Progenitor cell of endocrine pancreas (in vitro differentiated cells): Measurements from ENCODE around the gene C5AR1. TPM values are rescaled to one million over a fixed set of nuclear protein-coding genes. Genes with fewer than 3 reads are reported as not detected.
A peak's percentile ranks its signal among the peaks of the same experiment; 100 is the strongest.

Source experiments
- DNase-seq: peaks from one replicate; pipeline ENCODE4 v3.0.0; 2021; ENCODE audit warnings: low spot score; ENCODE audit not compliant: unreplicated experiment
- H3K27ac Mint-ChIP-seq: 2 replicates; pipeline ENCODE4 v1.8.0; 2021; ENCODE audit warnings: mild to moderate bottlenecking, moderate library complexity, mixed read lengths
- H3K27me3 Mint-ChIP-seq: 2 replicates; pipeline ENCODE4 v1.8.0; 2021; ENCODE audit warnings: mixed read lengths
- H3K36me3 Mint-ChIP-seq: 2 replicates; pipeline ENCODE4 v1.8.0; 2022; ENCODE audit warnings: mixed read lengths; ENCODE audit not compliant: insufficient read depth
- H3K4me1 Mint-ChIP-seq: 2 replicates; pipeline ENCODE4 v1.8.0; 2021; ENCODE audit warnings: low read depth, mixed read lengths
- H3K4me3 Mint-ChIP-seq: 2 replicates; pipeline ENCODE4 v1.8.0; 2021; ENCODE audit warnings: low read depth, mild to moderate bottlenecking, moderate library complexity, mixed read lengths
- H3K9me3 Mint-ChIP-seq: 2 replicates; pipeline ENCODE4 v1.8.0; 2021; ENCODE audit warnings: low read depth, mixed read lengths
- CTCF ChIP-seq: fragments of 200-600 bp; sonication (generic); IDR thresholded peaks from one replicate; pipeline ENCODE4 v1.5.0; 2021; ENCODE audit warnings: antibody characterized with exemption, mild to moderate bottlenecking; ENCODE audit not compliant: unreplicated experiment
- total RNA-seq: library from RNA; stranded (reverse); gene quantifications from 2 replicates; pipeline ENCODE4 v1.2.1, GENCODE V29; 2021

The C5AR1 gene
- total RNA-seq, 1 donor from 2014 or later = 2.4 TPM

- no peaks in the 10 kb centered on the region for H3K9me3 Mint-ChIP-seq
- H3K4me3 Mint-ChIP-seq = peak overlapping the region; percentile 50
- H3K27ac Mint-ChIP-seq = no peak overlapping the region
- no peak for TF ChIP-seq CTCF
- no peaks in the 10 kb centered on the region for H3K27me3 Mint-ChIP-seq
- peaks cover 18% of the 10 kb centered on the region for H3K4me1 Mint-ChIP-seq
- DNase-seq = no peak
- H3K36me3 Mint-ChIP-seq = peaks cover 23% of the 10 kb centered on the region
Observed at GRCh38 chr19:47351548-47351947, 41.9 kb downstream of the C5AR1 start.

DNA sequence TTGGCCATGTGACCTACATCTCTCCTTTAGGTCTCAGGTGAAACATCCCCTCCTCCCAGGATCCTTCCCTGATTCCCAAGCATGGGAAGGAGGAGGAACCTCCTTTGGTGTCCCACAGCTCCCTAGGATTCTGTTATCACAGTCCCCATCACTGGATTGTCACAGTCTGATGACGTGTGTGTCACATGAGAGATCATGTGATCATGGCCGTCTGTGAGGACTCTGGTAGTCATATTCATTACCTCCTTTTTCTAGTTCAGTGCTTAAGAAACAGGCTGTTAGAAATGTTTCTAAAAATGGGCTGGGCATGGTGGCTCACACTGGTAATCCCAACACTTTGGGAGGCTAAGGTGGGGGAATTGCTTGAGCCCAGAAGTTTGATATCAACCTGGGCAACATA is 42.4 kb downstream of the C5AR1 start:
- Mint-ChIP-seq H3K4me3 (no peak overlapping the region), H3K4me1 (peaks cover 18% of the 10 kb centered on the region), H3K9me3 (no peaks in the 10 kb centered on the region), H3K27ac (no peak overlapping the region), H3K36me3 (peaks cover 23% of the 10 kb centered on the region), H3K27me3 (no peaks in the 10 kb centered on the region)
- DNase-seq = no peak
- no peak for TF ChIP-seq CTCF

GRCh38 chr19:47353307-47353712 is 43.6 kb downstream of the C5AR1 start:
- H3K9me3 Mint-ChIP-seq = no peaks in the 10 kb centered on the region
- TF ChIP-seq CTCF = no peak
- H3K4me1 Mint-ChIP-seq = peaks cover 18% of the 10 kb centered on the region
- no peaks in the 10 kb centered on the region for H3K27me3 Mint-ChIP-seq
- H3K27ac Mint-ChIP-seq = no peak overlapping the region
- no peak for DNase-seq
- no peak overlapping the region for H3K4me3 Mint-ChIP-seq
- peaks cover 30% of the 10 kb centered on the region for H3K36me3 Mint-ChIP-seq

GRCh38 chr19:47356900-47357299 is 47.2 kb downstream of the C5AR1 start:
- no peak for DNase-seq
- TF ChIP-seq CTCF = no peak
- Mint-ChIP-seq H3K4me3 (no peak overlapping the region), H3K27me3 (no peaks in the 10 kb centered on the region), H3K9me3 (no peaks in the 10 kb centered on the region), H3K36me3 (peaks cover 35% of the 10 kb centered on the region), H3K27ac (no peak overlapping the region), H3K4me1 (no peaks in the 10 kb centered on the region)

DNA sequence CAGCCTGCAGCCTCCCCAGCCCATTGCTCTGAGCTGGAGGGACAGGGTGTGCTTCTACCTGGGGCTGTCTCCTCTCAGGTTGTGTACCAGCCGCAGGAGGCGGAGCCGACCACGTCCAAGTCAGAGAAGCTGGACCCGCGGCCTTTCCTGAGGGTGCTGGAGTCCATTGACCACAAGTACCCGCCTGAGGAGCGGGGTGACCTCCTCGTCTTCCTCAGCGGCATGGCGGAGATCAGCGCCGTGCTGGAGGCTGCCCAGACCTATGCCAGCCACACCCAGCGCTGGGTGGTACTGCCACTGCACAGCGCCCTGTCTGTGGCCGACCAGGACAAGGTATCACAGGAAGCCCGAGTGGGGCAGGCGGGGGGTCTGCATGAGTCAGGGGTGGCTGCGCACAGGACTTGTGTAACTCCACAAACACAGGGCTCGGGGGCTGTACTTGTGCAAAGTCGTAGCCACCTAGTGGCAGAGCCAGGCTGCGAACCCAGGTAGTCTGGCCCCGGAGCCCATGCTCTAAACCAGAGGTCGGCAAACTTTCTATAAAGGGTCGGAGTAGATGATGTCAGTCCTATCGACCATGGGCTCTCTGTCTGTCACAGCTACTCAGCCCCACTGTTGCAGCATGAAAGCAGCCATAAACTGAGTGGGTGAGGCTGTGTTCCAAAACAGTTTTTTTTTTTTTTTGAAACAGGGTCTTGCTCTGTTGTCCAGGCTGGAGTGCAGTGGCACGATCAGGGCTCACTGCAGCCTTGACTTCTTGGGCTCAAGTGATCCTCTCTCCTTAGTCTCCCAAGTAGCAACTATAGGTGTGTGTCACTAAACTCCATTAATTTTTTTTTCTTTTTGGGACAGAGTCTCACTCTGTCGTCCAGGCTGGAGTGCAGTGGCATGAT is 48.4 kb downstream of the C5AR1 start:
- H3K27me3 Mint-ChIP-seq = no peaks in the 10 kb centered on the region
- no peak overlapping the region for H3K27ac Mint-ChIP-seq
- H3K36me3 Mint-ChIP-seq = peaks cover 31% of the 10 kb centered on the region
- H3K4me3 Mint-ChIP-seq = no peak overlapping the region
- no peak for DNase-seq
- peak; percentile 36 for TF ChIP-seq CTCF
- no peaks in the 10 kb centered on the region for H3K9me3 Mint-ChIP-seq
- no peaks in the 10 kb centered on the region for H3K4me1 Mint-ChIP-seq
